Measurements from ENCODE around the gene TBC1D22A.

Gene TBC1D22A

DNA sequence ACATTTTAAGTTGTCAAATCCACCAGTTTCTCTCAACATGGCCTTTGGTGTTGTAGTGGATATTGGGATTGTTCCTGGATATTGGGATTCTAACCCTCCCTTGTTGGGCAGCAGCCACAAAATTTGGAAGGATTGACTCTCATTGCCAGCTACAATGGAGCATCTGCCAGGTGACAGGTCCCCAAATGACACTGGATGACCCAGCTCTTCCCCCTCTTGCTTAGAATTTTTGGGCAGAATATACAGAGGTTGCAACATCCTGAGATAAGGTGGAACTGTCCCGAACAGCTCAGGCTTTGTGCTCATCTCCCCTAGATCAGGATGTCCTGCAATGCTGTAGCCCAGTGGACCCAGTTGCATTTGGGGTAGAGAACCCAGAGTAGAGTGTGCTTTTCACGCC is 5.3 kb upstream of the TBC1D22A start:
- TF ChIP-seq, protein P1, sequence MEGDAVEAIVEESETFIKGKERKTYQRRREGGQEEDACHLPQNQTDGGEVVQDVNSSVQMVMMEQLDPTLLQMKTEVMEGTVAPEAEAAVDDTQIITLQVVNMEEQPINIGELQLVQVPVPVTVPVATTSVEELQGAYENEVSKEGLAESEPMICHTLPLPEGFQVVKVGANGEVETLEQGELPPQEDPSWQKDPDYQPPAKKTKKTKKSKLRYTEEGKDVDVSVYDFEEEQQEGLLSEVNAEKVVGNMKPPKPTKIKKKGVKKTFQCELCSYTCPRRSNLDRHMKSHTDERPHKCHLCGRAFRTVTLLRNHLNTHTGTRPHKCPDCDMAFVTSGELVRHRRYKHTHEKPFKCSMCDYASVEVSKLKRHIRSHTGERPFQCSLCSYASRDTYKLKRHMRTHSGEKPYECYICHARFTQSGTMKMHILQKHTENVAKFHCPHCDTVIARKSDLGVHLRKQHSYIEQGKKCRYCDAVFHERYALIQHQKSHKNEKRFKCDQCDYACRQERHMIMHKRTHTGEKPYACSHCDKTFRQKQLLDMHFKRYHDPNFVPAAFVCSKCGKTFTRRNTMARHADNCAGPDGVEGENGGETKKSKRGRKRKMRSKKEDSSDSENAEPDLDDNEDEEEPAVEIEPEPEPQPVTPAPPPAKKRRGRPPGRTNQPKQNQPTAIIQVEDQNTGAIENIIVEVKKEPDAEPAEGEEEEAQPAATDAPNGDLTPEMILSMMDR (IDR thresholded peaks at IDR 0.05; ENCODE audit: control insufficient read depth, extremely low read depth, insufficient read depth): no peak
- no peak for DNase-seq (ENCODE audit: low read depth)
- H3K4me3 ChIP-seq (ENCODE audit: low read depth, low read length): no peak overlapping the region

- no peak for DNase-seq (ENCODE audit: low read depth)
- no peak overlapping the region for H3K4me3 ChIP-seq (ENCODE audit: low read depth, low read length)
- TF ChIP-seq, protein P1 (IDR thresholded peaks at IDR 0.05; ENCODE audit: control insufficient read depth, extremely low read depth, insufficient read depth): no peak
These were observed 4.3 kb upstream of the TBC1D22A start for GRCh38 chr22:46758121-46758520.

DNA sequence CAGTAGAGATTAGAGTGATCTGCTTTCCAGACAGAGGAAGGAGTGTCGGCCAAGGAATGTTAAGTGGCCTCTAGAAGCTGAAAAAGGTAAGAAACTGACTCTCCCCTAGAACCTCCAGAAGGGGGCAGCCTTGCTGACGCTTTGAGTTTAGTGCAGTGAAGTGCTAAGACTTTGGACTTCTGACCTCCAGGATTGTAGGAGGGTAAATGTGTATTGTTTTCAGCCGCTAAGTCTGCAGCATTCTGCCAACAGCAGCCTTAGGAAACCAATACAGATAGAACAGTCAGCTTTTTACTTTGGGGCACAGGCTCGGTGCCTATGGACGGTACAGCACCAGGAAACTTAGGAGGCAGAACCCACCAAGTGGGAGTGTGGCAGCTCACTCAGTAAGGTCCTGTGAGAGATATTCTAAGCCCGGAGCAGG is 3.6 kb upstream of the TBC1D22A start:
- DNase-seq (ENCODE audit: low read depth): no peak
- no peak overlapping the region for H3K4me3 ChIP-seq (ENCODE audit: low read depth, low read length)
- TF ChIP-seq, protein P1 (IDR thresholded peaks at IDR 0.05; ENCODE audit: control insufficient read depth, extremely low read depth, insufficient read depth): peak; percentile 61

GRCh38 chr22:46761017-46761416 is 1.4 kb upstream of the TBC1D22A start:
- no peak overlapping the region for H3K4me3 ChIP-seq (ENCODE audit: low read depth, low read length)
- TF ChIP-seq, protein P1 (IDR thresholded peaks at IDR 0.05; ENCODE audit: control insufficient read depth, extremely low read depth, insufficient read depth): no peak
- DNase-seq (ENCODE audit: low read depth): no peak

GRCh38 chr22:46761539-46762237 is 762 bp upstream of the TBC1D22A start:
- DNase-seq (ENCODE audit: low read depth): no peak
- TF ChIP-seq, protein P1 (IDR thresholded peaks at IDR 0.05; ENCODE audit: control insufficient read depth, extremely low read depth, insufficient read depth): no peak
- peak overlapping the region; percentile 95 for H3K4me3 ChIP-seq (ENCODE audit: low read depth, low read length)

DNA sequence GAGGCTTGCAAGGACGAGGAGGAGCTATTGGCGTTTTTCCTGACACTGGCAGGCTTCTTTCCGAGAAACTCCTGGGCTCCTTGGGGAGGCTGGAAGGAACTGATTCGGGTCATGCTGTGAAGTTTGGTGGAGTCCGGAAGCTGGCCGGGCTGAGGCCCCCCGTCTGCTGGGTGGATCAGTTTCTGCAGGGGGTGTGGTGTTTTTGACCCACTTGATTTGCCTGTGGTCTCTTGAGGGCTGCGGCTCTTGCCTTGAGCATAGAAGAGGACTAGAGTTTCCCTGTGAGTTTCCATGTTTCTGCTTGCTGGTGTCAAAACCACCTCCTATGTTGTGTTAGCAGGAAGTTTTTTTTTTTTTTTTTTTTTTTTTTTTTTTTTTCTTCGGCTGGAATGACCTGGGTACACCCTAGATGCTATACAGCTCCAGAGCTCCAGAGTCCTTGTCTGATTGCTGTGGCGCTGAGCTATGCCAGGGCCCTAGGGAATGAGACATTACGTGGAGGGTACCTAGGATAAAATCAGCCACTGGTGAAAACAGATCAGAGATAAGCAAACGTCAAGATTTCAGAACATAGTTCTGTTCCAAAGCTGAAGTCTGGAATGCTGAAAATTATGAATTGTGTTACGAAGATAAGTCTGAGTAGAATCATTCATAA is 728 bp downstream of the TBC1D22A start:
- TF ChIP-seq, protein P1 (IDR thresholded peaks at IDR 0.05; ENCODE audit: control insufficient read depth, extremely low read depth, insufficient read depth): no peak
- peak overlapping the region; percentile 95 for H3K4me3 ChIP-seq (ENCODE audit: low read depth, low read length)
- no peak for DNase-seq (ENCODE audit: low read depth)
